DND-41 (cell line): Measurements from ENCODE around the gene FERMT2.

Experiments
- ATAC-seq: fragments of 200-7000 bp; cut with Tn5 transposase; 3 replicates; pipeline ENCODE4 v1.9.1; 2021; ENCODE audit warnings: low read depth; ENCODE audit not compliant: insufficient read depth
- DNase-seq: peaks from one replicate; pipeline ENCODE4 v3.0.0-alpha.2; 2020
- H2AFZ ChIP-seq: 2 replicates; pipeline ENCODE4 v1.6.0; 2012; ENCODE audit warnings: low read depth, low read length
- H3K27ac ChIP-seq: 2 replicates; pipeline ENCODE4 v1.5.1; 2012; ENCODE audit warnings: low read length, inconsistent platforms
- H3K27me3 ChIP-seq: fragments of 200-600 bp; sonication (generic); 2 replicates; pipeline ENCODE4 v1.6.0; 2012; ENCODE audit warnings: low read length, mild to moderate bottlenecking, inconsistent platforms; ENCODE audit not compliant: insufficient read depth, poor library complexity
- H3K36me3 ChIP-seq: 2 replicates; pipeline ENCODE4 v1.5.1; 2012; ENCODE audit warnings: low read length, inconsistent platforms; ENCODE audit not compliant: insufficient read depth
- H3K4me1 ChIP-seq: 2 replicates; pipeline ENCODE4 v1.5.1; 2012; ENCODE audit warnings: mild to moderate bottlenecking, low read length; ENCODE audit not compliant: insufficient read depth
- H3K4me2 ChIP-seq: 2 replicates; pipeline ENCODE4 v1.6.0; 2012; ENCODE audit warnings: mild to moderate bottlenecking, moderate library complexity, low read length, inconsistent platforms; ENCODE audit not compliant: insufficient read depth
- H3K4me3 ChIP-seq, 2 experiments: fragments of 200-600 bp in 1 of 2; shearing (Covaris generic) in 1 of 2; 2 replicates each; pipeline ENCODE4 v1.5.1; 2012 to 2016; ENCODE audit warnings: inconsistent platforms in 2 of 2, low read length in 2 of 2, mild to moderate bottlenecking in 2 of 2, low read depth in 1 of 2, moderate library complexity in 1 of 2
- H3K79me2 ChIP-seq: 2 replicates; pipeline ENCODE4 v1.6.0; 2012; ENCODE audit warnings: low read length, inconsistent platforms; ENCODE audit not compliant: insufficient read depth
- H3K9ac ChIP-seq: 2 replicates; pipeline ENCODE4 v1.6.0; 2012; ENCODE audit warnings: low read depth, mild to moderate bottlenecking, inconsistent platforms, low read length, moderate library complexity
- H3K9me3 ChIP-seq: 2 replicates; pipeline ENCODE4 v1.5.1; 2012; ENCODE audit warnings: low read length, moderate library complexity, mild to moderate bottlenecking, inconsistent platforms; ENCODE audit not compliant: insufficient read depth, severe bottlenecking
- H4K20me1 ChIP-seq: 2 replicates; pipeline ENCODE4 v1.6.0; 2012; ENCODE audit warnings: low read length; ENCODE audit not compliant: insufficient read depth
- EZH2 ChIP-seq: IDR thresholded peaks from 3 replicates; pipeline ENCODE4 v1.6.1; 2012; ENCODE audit warnings: borderline replicate concordance, low read depth, mild to moderate bottlenecking, moderate library complexity, low read length, inconsistent platforms; ENCODE audit not compliant: severe bottlenecking
- TF ChIP-seq, protein P1 (sequence below): IDR thresholded peaks from 2 replicates; pipeline ENCODE4 v1.5.1; 2012; ENCODE audit warnings: borderline replicate concordance, low read length, moderate library complexity, mild to moderate bottlenecking; ENCODE audit not compliant: poor library complexity, severe bottlenecking; ENCODE audit errors: extremely low read depth

Gene FERMT2

DNA sequence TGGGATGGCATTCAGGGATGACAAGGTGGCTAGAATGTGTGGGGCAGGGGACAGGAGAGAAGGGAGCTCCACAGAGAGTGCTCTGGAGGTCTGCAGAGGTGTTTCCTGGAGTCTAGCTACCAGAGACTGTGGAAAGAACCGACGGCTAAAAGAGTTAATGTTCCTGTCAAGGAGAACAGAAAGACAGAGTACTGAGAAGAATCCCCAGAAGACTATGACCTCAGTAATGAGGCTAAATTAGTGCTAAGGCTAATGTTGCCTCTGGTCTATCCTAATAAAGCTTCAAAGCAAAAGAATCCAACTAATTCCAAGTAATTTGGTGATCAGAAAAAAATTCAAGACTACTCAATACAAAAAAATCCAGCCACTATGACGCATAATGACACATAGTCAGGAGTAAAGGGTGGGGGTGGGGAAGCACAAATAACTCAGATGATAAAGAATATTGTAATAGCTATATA is 44.7 kb downstream of the FERMT2 start:
- Histone ChIP-seq H3K4me2 (no peak overlapping the region), H3K36me3 (peaks cover 6% of the 10 kb centered on the region), H3K79me2 (peaks cover 3% of the 10 kb centered on the region; the same call in 1 of the 2 replicates), H3K4me3 (no peak overlapping the region), H3K27ac (no peak overlapping the region), H3K4me1 (no peaks in the 10 kb centered on the region), H3K9ac (no peak overlapping the region), H2AFZ (no peak overlapping the region), H3K9me3 (no peaks in the 10 kb centered on the region), H4K20me1 (no peaks in the 10 kb centered on the region), H3K27me3 (no peaks in the 10 kb centered on the region)
- no peak for ATAC-seq
- TF ChIP-seq, protein P1, sequence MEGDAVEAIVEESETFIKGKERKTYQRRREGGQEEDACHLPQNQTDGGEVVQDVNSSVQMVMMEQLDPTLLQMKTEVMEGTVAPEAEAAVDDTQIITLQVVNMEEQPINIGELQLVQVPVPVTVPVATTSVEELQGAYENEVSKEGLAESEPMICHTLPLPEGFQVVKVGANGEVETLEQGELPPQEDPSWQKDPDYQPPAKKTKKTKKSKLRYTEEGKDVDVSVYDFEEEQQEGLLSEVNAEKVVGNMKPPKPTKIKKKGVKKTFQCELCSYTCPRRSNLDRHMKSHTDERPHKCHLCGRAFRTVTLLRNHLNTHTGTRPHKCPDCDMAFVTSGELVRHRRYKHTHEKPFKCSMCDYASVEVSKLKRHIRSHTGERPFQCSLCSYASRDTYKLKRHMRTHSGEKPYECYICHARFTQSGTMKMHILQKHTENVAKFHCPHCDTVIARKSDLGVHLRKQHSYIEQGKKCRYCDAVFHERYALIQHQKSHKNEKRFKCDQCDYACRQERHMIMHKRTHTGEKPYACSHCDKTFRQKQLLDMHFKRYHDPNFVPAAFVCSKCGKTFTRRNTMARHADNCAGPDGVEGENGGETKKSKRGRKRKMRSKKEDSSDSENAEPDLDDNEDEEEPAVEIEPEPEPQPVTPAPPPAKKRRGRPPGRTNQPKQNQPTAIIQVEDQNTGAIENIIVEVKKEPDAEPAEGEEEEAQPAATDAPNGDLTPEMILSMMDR: no peak
- TF ChIP-seq EZH2: no peak
- DNase-seq: no peak

DNA sequence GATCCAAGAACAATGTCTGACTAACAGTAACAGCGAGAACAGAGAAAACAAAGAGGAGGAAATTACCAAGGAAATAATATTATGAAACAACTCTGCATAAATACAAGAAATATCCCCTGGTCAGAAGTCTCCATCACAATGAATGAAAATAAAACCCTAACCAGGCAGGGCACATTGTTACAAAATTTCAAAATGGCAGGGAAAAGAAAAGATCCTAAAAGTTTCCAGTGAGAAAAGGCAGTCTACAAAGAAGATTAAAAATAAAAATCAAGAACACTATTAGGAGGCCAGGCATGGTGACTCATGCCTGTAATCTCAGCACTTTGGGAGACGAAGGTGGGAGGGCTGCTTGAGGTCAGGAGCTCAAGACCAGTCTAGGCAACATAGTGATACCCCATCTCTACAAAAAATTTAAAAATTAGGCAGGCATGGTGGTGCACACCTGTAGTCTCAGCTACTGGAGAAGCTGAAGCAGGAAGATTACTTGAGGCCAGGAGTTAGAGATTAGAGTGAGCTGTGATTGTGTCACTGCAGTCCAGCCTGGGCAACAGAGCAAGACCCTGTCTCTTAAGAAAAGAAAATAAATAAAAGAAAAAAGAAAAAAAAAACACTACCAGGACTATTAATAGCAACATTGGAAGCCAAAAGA is 47.8 kb downstream of the FERMT2 start:
- Histone ChIP-seq H3K4me3 (no peak overlapping the region), H2AFZ (no peak overlapping the region), H3K9me3 (no peaks in the 10 kb centered on the region), H3K27me3 (no peaks in the 10 kb centered on the region), H3K9ac (no peak overlapping the region), H3K4me2 (no peak overlapping the region), H4K20me1 (no peaks in the 10 kb centered on the region), H3K79me2 (peaks cover 3% of the 10 kb centered on the region; the same call in 1 of the 2 replicates), H3K27ac (no peak overlapping the region), H3K4me1 (no peaks in the 10 kb centered on the region), H3K36me3 (peaks cover 10% of the 10 kb centered on the region)
- DNase-seq (no peak), ATAC-seq (no peak)
- TF ChIP-seq, protein P1: no peak
- TF ChIP-seq EZH2: no peak

DNA sequence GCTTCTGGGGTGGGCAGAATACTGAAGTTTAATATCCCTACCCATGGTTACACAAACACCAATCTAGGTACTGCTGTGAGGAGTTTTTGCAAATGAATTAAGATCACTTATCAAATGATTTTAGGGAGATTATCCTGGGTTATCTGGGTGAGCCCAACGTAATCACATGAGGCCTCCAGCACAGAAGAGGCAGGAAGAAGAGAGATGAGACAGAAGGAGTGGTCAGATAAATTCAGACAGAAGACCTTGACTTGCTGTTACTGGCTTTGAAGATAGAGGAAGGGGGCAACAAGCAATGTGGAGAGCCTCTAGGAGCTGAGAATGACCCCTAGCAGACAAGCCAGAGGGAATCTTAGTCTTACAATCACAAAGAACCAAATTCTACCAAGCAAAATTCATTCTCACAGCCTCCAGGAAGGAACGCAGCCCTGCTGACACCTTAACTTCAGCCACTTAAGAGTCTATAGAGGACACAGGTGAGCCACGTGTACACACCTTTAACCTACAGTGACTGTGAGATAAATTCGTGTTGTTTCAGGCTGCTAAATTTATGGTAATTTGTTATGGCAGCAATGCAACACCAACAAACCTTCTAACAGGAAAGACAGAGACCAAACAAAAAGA is 49.4 kb downstream of the FERMT2 start:
- H3K4me3 ChIP-seq: no peak overlapping the region
- no peak overlapping the region for H3K9ac ChIP-seq
- no peaks in the 10 kb centered on the region for H3K27me3 ChIP-seq
- no peaks in the 10 kb centered on the region for H3K9me3 ChIP-seq
- H2AFZ ChIP-seq: no peak overlapping the region
- peaks cover 10% of the 10 kb centered on the region for H3K36me3 ChIP-seq
- peaks cover 4% of the 10 kb centered on the region for H3K79me2 ChIP-seq
- ATAC-seq (no peak), DNase-seq (no peak)
- no peak overlapping the region for H3K4me2 ChIP-seq
- H4K20me1 ChIP-seq: no peaks in the 10 kb centered on the region
- TF ChIP-seq, protein P1: no peak
- no peak for TF ChIP-seq EZH2
- peaks cover 5% of the 10 kb centered on the region for H3K4me1 ChIP-seq
- no peak overlapping the region for H3K27ac ChIP-seq
